GM23248 (cell line): ENCODE measurements around the gene CHCHD3. TPM values are rescaled to one million over a fixed set of nuclear protein-coding genes. Genes with fewer than 3 reads are reported as not detected.

Experiments used
- DNase-seq: peaks from one replicate; pipeline ENCODE4 v3.0.0-alpha.2; 2015
- H2AFZ ChIP-seq: fragments of 200-600 bp; sonication (generic); 2 replicates; pipeline ENCODE4 v1.6.1; 2016; ENCODE audit warnings: antibody characterized with exemption
- H3F3A ChIP-seq: fragments of 200-600 bp; sonication (generic); 2 replicates; pipeline ENCODE4 v1.6.1; 2016; ENCODE audit warnings: mild to moderate bottlenecking, antibody characterized with exemption, mixed run types; ENCODE audit not compliant: insufficient read depth
- H3K27ac ChIP-seq: fragments of 200-600 bp; sonication (generic); 2 replicates; pipeline ENCODE4 v1.5.1; 2016; ENCODE audit warnings: mild to moderate bottlenecking
- H3K27me3 ChIP-seq: fragments of 200-600 bp; sonication (generic); replicated peaks from 2 replicates; pipeline ENCODE4 v1.6.1; 2016; ENCODE audit warnings: mild to moderate bottlenecking; ENCODE audit not compliant: insufficient read depth
- H3K36me3 ChIP-seq: fragments of 200-600 bp; sonication (generic); 2 replicates; pipeline ENCODE4 v1.6.1; 2016; ENCODE audit warnings: low read depth, mild to moderate bottlenecking
- H3K4me1 ChIP-seq: fragments of 200-600 bp; sonication (generic); 2 replicates; pipeline ENCODE4 v1.6.1; 2016; ENCODE audit warnings: mild to moderate bottlenecking; ENCODE audit not compliant: insufficient read depth
- H3K4me2 ChIP-seq: fragments of 200-600 bp; sonication (generic); one replicate; pipeline ENCODE4 v1.6.1; 2016; ENCODE audit warnings: mild to moderate bottlenecking; ENCODE audit not compliant: unreplicated experiment
- H3K4me3 ChIP-seq: fragments of 200-600 bp; sonication (generic); 2 replicates; pipeline ENCODE4 v1.5.1; 2016; ENCODE audit warnings: mild to moderate bottlenecking
- H3K79me2 ChIP-seq: fragments of 200-600 bp; sonication (generic); 2 replicates; pipeline ENCODE4 v1.6.1; 2016; ENCODE audit warnings: mild to moderate bottlenecking; ENCODE audit not compliant: insufficient read depth
- H3K9ac ChIP-seq: fragments of 200-600 bp; sonication (generic); 2 replicates; pipeline ENCODE4 v1.6.1; 2016; ENCODE audit warnings: mild to moderate bottlenecking
- H3K9me2 ChIP-seq: fragments of 200-600 bp; sonication (generic); 2 replicates; pipeline ENCODE4 v1.6.1; 2016; ENCODE audit warnings: mixed run types, mild to moderate bottlenecking, moderate library complexity; ENCODE audit not compliant: insufficient read depth
- H3K9me3 ChIP-seq: fragments of 200-600 bp; sonication (generic); one replicate; pipeline ENCODE4 v1.6.1; 2017; ENCODE audit warnings: low read depth
- H4K20me1 ChIP-seq: fragments of 200-600 bp; sonication (generic); 2 replicates; pipeline ENCODE4 v1.6.0; 2016; ENCODE audit not compliant: insufficient read depth
- EZH2 ChIP-seq: fragments of 200-600 bp; sonication (generic); IDR thresholded peaks from 2 replicates; pipeline ENCODE4 v1.6.1; 2018; ENCODE audit warnings: antibody characterized with exemption, mild to moderate bottlenecking; ENCODE audit not compliant: insufficient read depth, poor library complexity, severe bottlenecking
- EZH2phosphoT487 ChIP-seq: fragments of 200-600 bp; sonication (generic); IDR thresholded peaks from 2 replicates; pipeline ENCODE4 v1.6.1; 2018; ENCODE audit warnings: antibody characterized with exemption, moderate library complexity, mild to moderate bottlenecking, low read depth; ENCODE audit not compliant: insufficient read depth
- WGBS, 2 experiments: methylation state at CpG; one replicate each; pipeline ENCODE4 v1.1.6; 2015 to 2017; ENCODE audit warnings: low lambda C conversion rate in 2 of 2, low coverage in 1 of 2; ENCODE audit errors: missing lambda C conversion rate in 2 of 2; 5-methylcytosine and 5-hydroxymethylcytosine counted together
- in situ Hi-C: fragments of 300-500 bp; cut with MboI; formaldehyde crosslinking; loops from 2 replicates; pipeline ENCODE4 v1.15.0; 2020
- polyA plus RNA-seq: library from polyadenylated mRNA; unstranded; fragments of >200 nt; fragmentation: Nextera tagmentation; extraction: Ambion mirVana; gene quantifications from 2 replicates; pipeline ENCODE4 v1.2.1, GENCODE V29; 2016
- total RNA-seq: library from RNA; depleted of rRNA; stranded (reverse); fragments of >200 nt; shearing (Covaris generic); gene quantifications from 2 replicates; pipeline ENCODE4 v1.2.3, GENCODE V29; 2014

CHCHD3 gene
- total and polyA plus RNA-seq, 2 experiments from 2014 or later = 43.7 to 66.1 TPM

DNA sequence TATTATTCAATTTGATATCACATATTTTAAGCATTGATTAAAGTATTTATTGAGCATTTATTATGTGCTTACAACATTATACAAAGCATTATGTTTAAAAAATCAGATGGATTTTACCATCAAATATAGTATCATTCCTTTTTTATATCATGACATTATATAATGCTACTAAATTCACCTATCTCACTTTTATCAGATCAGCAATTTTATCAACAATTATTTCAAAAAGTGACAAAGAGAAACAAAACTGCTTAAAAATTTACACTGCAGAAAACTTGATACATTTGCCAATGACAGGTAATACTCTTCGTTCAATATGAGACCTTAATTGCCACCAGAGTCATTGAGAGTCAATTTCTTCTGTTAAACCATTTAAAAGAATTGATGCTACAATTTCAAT is 82.0 kb downstream of the CHCHD3 start:
- H3K9me3 ChIP-seq = no peaks in the 10 kb centered on the region
- H2AFZ ChIP-seq = no peak overlapping the region
- H3K4me3 ChIP-seq = no peak overlapping the region
- WGBS, 2 experiments = 93 to 98% methylated on average over 1 of the region's 1 CpG
- H3K27me3 ChIP-seq = no peaks in the 10 kb centered on the region
- no peak overlapping the region for H3K27ac ChIP-seq
- no peaks in the 10 kb centered on the region for H3K36me3 ChIP-seq
- no peaks in the 10 kb centered on the region for H4K20me1 ChIP-seq
- H3K4me2 ChIP-seq = no peak overlapping the region
- H3F3A ChIP-seq = no peaks in the 10 kb centered on the region
- H3K9me2 ChIP-seq = no peaks in the 10 kb centered on the region
- DNase-seq = no peak
- 0 out of 2 replicates have a peak, but pooled peaks cover 4% of the 10 kb centered on the region for H3K4me1 ChIP-seq
- in situ Hi-C loops = no loop called here
- H3K9ac ChIP-seq = no peak overlapping the region
- TF ChIP-seq EZH2 (no peak), EZH2phosphoT487 (no peak)
- H3K79me2 ChIP-seq = peaks cover 73% of the 10 kb centered on the region

- no peaks in the 10 kb centered on the region for H3K36me3 ChIP-seq
- no peak overlapping the region for H3K4me2 ChIP-seq
- no peak for DNase-seq
- no peaks in the 10 kb centered on the region for H4K20me1 ChIP-seq
- no peaks in the 10 kb centered on the region for H3K9me3 ChIP-seq
- TF ChIP-seq EZH2phosphoT487 = no peak
- TF ChIP-seq EZH2 = no peak
- H3F3A ChIP-seq = no peaks in the 10 kb centered on the region
- H3K4me1 ChIP-seq = 0 out of 2 replicates have a peak, but pooled peaks cover 4% of the 10 kb centered on the region
- no peak overlapping the region for H2AFZ ChIP-seq
- whole genome bisulfite sequencing, 2 experiments = 95 to 100% methylated on average over 1 of the region's 1 CpG
- no peak overlapping the region for H3K9ac ChIP-seq
- H3K27ac ChIP-seq = no peak overlapping the region
- H3K9me2 ChIP-seq = no peaks in the 10 kb centered on the region
- H3K79me2 ChIP-seq = peaks cover 79% of the 10 kb centered on the region
- H3K4me3 ChIP-seq = no peak overlapping the region
- no peaks in the 10 kb centered on the region for H3K27me3 ChIP-seq
- in situ Hi-C loops = no loop called here
Observed at GRCh38 chr7:132998763-132999162, 83.1 kb downstream of the CHCHD3 start.

GRCh38 chr7:132997505-132997904 is 84.4 kb downstream of the CHCHD3 start:
- no peak for DNase-seq
- H3K9me3 ChIP-seq = no peaks in the 10 kb centered on the region
- H3K4me2 ChIP-seq = no peak overlapping the region
- in situ Hi-C loops = no loop called here
- no peaks in the 10 kb centered on the region for H3K36me3 ChIP-seq
- 97 to 100% methylated on average over 1 of the region's 1 CpG for WGBS, 2 experiments
- H3K27me3 ChIP-seq = no peaks in the 10 kb centered on the region
- H4K20me1 ChIP-seq = no peaks in the 10 kb centered on the region
- no peak overlapping the region for H3K9ac ChIP-seq
- H3F3A ChIP-seq = no peaks in the 10 kb centered on the region
- H3K27ac ChIP-seq = no peak overlapping the region
- H3K9me2 ChIP-seq = no peaks in the 10 kb centered on the region
- peaks cover 88% of the 10 kb centered on the region for H3K79me2 ChIP-seq
- H3K4me3 ChIP-seq = no peak overlapping the region
- TF ChIP-seq EZH2 (no peak), EZH2phosphoT487 (no peak)
- 0 out of 2 replicates have a peak, but pooled peaks cover 4% of the 10 kb centered on the region for H3K4me1 ChIP-seq
- no peak overlapping the region for H2AFZ ChIP-seq

GRCh38 chr7:132996581-132997242 is 85.2 kb downstream of the CHCHD3 start:
- in situ Hi-C loops = no loop called here
- WGBS, 2 experiments = 87 to 90% methylated on average over 17 of the region's 17 CpGs
- no peaks in the 10 kb centered on the region for H4K20me1 ChIP-seq
- H3K36me3 ChIP-seq = no peaks in the 10 kb centered on the region
- no peak overlapping the region for H3K9ac ChIP-seq
- H3K4me3 ChIP-seq = no peak overlapping the region
- no peaks in the 10 kb centered on the region for H3K9me2 ChIP-seq
- DNase-seq = no peak
- H3K9me3 ChIP-seq = no peaks in the 10 kb centered on the region
- 0 out of 2 replicates have a peak, but pooled peaks cover 4% of the 10 kb centered on the region for H3K4me1 ChIP-seq
- no peak overlapping the region for H3K27ac ChIP-seq
- H2AFZ ChIP-seq = no peak overlapping the region
- no peak for TF ChIP-seq EZH2
- no peak for TF ChIP-seq EZH2phosphoT487
- H3K4me2 ChIP-seq = no peak overlapping the region
- H3K79me2 ChIP-seq = peaks cover 89% of the 10 kb centered on the region
- no peaks in the 10 kb centered on the region for H3F3A ChIP-seq
- H3K27me3 ChIP-seq = no peaks in the 10 kb centered on the region
